GM19468 (cell line): ENCODE measurements around the gene GALNT17.
"Not testable (repeated sequence)": the region's sequence is repeated elsewhere in the genome, so short reads cannot be mapped to it uniquely, and the experiment has no call there.

Source experiments
- ATAC-seq: cut with Tn5 transposase; IDR thresholded peaks from one replicate; pipeline ENCODE4 v1.9.1; 2021; ENCODE audit warnings: mild to moderate bottlenecking, moderate library complexity, moderate number of reproducible peaks; ENCODE audit not compliant: unreplicated experiment; ENCODE audit errors: extremely low read depth

The GALNT17 gene

DNA sequence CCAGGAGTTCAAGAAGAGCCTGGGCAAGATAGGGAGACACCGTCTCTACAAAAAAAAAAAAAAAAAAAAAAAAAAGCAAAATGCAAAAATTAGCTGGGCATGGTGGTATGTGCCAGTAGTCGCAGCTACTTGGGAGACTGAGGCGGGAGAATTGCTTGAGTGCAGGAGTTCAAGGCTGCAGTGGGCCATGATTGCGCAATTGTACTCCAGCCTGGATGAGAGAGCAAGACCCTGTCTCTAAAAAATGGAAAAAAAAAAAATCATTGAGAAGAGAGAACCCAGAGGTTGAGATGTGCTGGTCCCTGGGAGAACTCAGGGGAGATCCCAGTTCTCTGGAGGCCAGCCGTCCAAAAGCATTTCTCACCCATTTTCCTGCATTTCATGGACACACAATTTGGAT is 95.2 kb downstream of the GALNT17 start:
- no peak for ATAC-seq

DNA sequence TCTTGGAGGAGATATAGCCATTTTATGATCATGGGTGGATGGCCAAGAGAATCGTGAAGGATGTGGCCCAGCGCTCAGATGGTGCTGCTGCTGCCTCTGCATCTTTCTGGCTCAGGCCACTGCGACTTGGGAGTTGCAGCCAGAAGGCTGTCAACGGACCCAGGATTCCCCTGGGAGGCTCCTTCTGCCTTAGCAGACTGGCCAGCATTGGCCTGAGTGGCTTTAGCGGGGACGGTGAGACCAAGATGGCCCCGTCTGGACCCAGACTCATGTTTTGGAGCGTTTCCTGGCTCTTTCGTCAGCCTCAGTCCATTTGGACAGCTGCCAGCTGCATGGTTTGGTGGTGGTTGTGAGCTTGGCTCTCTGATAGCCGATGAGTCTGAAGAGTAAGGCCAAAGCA is 97.2 kb downstream of the GALNT17 start:
- no peak for ATAC-seq

DNA sequence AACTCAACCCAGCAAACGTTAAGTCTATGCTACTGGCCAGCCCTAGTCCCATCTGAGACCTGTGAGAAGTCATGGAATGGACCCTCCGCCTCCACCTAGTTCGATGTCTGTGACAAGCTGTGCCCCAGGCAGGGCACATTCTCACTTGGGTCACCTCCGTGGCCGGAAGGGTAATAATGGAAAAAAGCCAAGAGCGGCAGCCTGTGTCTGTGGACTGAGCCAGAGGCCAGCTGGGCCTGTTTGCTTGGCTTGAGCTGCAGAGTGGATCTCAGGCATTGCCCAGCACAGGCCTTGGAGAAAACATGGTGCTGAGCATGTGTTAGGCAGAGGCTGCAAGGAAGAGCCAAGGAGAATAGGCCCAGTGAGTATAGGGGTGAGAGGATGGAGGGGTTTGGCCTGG is 97.8 kb downstream of the GALNT17 start:
- ATAC-seq: no peak

DNA sequence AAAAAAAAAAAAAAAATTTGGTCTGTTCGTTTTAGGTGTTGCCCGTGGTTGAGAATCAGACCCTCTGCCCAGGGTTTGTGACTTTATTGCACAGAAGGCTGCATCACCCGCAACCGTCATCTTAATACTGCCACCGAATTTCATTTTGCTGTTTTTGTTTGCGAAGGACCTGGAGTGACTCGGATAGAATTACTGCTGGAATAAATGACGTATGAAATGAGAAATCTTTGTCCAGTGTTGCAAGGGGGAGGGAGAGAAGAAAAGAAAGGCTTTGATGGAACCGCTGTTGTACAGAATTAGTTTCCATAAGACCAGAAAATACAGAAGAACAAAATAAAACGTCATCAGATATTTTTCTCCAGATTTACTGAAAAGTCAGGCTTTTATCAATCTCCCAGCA is 103.3 kb downstream of the GALNT17 start:
- ATAC-seq: no peak

DNA sequence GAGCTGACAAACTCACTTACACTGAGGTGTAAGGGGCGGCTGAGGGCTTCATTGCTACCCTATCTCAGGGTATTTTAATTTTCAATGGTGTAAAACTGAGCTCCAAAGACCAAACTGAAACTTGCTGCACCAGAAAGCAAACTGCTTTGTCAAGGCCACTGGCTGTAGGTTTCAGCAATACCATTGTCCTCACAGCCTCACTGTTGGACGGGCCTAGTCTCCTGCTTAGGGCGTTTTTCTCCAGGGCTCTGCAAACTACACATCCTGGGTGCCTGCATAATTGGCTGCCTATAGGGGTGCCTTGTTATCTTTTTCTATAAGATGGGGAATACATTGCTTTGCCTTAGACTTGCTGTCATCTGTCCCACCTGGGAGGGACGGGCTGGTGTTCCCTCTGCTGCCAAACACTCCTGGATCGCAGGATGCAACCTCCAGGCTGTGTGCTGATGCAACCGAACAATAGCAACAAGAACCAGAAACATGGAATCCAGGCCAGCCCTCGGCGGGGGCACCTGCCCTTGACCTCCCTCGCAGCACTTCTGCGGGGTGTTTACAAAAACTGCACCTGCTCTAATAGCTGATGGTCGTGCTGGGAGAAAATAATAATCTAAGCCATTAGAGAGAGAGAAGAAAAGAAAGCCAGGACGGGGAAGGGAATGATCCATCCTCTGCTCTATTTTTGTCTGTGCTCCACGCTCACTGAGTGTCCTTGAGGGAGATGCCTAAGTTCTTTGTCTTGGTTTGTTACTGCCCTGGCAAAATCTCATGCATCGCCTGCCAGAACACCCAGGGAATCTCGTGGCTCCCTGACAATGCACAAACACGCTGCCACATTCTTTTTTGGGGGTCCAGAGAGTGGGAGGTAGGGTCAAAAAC is 104.5 kb downstream of the GALNT17 start:
- ATAC-seq: no peak

DNA sequence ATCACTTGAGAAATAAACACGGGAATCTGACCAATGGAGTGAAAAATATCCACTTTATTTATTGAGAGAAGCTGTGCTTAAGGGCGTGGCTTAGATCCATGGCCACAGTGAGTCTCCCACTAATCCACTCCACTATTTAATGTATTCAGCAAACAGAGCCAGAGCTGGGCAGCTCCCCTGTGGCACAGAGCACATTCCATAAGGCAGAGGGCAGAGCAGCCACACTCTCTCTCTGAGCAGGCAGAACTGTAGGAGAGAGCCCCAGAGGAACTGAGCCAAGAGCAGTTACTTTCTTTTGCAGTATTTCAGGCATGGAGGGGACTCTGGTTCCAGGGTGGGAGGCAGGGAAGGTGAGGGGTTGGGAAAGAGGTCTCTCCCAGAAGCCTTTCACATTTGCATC is 106.0 kb downstream of the GALNT17 start:
- ATAC-seq: no peak

DNA sequence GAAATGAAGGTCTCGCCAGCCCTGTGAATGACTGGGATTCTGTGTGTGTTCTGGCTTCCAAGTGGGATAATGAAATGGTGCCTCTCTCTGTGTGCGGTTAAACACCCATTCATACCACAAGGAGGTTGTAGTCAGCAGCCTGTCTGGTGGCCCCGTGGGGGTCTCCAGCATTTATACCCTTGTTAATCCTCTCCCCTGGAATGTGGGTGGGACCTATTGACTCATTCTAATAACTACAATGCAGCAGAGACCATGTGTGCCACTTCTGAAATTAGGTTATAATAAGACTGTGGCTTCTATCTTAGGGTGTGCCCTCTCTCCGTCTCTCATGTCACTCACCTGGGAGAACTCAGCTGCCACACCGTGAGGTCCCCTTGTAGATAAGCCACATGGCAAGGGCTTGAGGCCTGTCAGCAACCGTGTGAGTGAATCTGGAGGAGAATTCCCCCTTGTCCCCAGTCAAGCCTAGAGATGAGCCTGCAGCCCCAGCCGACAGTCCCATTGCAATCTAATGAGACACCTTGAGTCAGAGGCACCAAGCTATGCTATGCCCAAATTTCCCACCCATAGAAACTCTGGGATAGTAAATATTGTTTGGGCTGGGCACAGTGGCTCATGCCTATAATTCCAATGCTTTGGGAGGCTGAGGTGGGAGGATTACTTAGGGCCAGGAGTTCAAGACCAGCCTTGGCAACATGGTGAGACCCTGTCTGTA is 106.8 kb downstream of the GALNT17 start:
- no peak for ATAC-seq

DNA sequence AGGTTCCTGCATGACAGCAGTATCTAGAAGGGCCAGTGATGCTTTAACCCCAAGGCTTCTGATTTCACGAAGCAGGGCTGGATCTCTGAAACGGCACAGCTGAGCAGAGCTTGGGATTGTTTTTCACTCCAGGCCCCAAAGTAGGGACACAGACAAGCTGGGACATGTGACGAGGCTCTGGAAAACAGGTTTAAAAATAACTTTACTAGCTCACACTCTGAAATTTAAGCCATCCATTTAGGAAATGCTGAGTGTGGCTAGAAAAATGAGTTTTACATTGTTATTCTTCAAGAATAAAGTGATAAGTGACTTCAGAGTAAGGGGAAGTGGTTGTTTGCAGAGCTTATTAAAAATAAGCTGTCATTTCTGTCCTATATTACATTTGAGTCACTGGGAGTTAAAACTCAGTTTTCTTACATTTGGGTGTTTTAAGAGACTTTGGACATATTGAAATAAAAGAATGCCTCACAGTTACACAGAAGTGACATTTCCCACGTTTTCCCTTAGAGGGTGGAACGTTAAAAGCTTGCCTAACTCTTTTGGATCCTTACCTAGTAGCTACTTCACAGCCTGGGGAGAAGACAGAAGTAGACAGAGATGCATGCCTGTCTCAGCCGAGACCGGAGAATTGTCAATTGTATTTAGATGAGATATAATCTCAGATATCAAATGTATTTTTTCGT is 107.8 kb downstream of the GALNT17 start:
- no peak for ATAC-seq

DNA sequence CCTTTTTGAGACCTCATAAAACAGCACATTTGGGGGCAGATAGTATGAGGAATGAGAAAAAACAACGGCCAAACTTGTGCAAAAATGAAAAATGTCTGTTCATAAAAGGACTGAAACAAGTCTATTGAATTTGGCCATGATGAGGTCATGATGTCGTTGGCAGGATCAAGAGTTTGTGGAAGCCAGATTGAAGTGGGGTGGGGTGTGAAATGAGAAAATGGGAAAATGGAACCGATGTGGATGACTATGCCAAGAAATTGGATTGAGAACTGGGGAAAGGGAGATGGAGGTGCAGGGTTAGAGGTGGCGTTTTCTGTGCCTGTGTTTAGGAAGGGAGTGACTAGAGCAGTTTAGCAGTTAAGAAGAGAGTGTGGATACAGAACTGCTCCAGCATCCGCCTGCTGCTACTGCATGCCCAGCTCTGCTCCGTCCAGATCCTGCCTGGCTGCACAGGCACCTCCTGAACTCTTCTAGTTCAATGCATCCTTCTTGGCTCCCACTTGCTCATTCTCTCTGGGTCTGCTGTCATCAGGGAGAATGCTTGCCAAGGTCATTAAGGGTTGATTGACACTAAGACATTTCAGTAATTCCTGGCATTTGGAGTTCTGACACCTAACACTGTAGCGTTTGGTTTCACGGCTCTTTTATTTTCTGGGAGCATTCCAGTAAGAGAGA is 111.9 kb downstream of the GALNT17 start:
- no peak for ATAC-seq

DNA sequence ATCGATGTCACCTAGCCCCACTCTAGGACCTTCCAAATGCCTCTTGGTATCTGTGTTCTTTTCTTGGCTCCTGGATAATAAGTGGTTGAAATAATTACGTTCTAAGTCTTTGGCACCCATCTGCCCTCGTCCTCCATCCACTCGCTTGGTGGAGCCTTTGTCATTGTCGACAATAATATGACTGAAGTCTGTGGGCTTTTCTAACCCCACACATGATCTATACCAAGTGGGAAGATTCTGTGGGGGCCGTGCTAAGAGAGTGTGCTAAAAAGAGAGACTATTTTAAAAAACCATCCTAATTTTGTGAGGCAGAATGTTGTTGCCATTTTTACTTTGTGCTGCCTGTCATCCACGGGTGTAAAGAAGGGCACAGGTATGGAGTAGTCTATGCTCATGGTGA is 113.1 kb downstream of the GALNT17 start:
- no peak for ATAC-seq

DNA sequence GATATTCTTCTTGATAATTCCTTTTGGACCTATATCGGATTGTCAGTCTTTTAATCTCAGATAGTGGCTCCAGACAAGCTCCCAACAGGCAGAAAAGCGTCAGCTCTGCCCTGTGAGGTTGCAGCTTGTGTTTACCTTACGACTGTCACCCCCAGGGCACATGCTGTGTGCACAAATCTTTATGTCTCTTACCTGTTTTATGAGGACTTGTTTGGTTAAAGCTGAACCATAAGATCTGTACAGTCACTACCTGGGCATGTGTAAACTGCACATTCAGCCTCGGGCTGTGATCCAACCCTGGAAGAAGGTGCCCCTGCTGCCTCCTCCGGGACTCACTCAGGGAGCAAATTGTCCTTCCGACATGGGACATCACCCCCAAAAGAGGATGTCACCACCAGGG is 119.8 kb downstream of the GALNT17 start:
- ATAC-seq: no peak

DNA sequence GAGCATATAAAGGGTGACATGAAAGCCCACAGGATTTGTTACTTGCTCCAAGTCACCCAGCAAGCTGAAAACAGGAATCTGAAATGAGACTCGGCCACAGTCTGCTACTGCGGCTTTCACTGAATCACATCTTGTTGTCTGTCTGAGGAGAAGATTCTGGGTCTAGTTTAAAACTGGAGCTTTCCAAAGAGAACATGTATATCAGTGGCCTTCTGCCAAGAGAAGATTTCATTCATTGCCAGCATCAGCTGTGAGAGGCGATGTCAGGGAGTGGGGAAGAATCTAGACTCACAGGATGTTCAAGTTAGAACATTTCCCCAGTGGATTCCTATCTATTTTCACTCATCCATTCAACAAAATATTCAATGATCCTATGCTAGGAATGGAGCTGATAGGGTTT is 122.8 kb downstream of the GALNT17 start:
- ATAC-seq: no peak

DNA sequence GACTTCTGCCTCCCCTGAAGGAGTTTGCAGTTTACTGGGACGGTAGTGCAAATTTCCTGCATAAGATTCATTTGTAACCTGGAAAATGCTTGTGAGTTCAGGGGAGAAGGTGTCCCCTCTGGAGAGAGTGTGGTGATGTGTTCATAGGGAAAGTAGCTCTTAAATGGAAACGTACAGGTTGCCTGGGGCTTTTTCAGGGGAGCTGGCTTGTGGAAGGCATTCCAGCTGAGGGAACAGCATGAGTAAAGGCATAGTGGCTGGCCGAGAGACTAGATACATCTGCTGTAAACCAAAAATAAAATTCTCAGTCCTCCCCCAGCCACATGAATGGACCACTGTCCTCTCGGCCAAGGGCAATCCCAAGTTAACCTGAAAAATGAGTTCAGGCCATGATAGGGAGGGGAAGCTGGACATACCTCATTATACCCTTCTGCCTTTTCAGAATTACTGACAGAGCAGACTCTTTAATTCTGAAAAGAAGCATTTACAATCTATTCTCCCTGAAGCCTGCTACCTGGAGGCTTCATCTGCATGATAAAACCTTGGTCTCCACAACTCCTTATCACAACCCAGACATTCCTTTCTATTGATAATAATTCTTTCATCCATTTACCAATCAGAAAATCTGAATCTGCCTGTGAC is 123.7 kb downstream of the GALNT17 start:
- no peak for ATAC-seq

DNA sequence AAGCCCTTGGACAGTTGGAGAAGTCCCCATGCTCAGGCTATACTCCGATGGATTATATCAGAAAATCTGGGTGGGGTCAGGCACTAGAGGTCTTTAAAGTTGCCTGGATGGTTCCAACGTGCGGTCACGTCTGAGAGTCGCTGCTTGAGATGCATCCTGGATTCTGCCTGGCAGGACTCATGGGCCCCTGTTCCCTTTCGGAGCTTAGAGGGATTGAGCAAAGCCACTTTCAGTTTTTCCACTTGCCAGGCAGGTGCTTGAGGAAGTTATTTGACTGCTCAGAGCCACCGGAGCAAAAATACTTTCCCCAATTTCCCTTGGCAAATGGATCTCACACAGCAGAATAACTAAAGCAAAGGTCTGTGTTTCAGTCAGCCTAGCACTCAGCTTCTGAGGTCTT is 129.1 kb downstream of the GALNT17 start:
- ATAC-seq: no peak

DNA sequence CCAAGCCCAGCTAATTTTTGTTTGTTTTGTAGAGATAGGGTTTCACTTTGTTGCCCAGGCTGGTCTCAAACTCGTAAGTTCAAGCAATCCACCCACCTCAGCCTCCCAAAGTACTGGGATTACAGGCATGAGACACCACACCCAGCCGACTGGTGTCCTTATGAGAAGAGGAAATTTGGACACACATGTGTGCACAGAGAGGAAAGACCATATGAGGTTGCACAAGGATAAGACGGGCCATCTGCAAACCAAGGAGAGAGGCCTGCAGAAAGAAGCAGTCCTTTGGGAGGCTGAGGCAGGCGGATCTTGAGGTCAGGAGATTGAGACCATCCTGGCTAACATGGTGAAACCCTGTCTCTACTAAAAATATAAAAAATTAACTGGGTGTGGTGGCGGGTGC is 130.9 kb downstream of the GALNT17 start:
- not testable (repeated sequence) for ATAC-seq

DNA sequence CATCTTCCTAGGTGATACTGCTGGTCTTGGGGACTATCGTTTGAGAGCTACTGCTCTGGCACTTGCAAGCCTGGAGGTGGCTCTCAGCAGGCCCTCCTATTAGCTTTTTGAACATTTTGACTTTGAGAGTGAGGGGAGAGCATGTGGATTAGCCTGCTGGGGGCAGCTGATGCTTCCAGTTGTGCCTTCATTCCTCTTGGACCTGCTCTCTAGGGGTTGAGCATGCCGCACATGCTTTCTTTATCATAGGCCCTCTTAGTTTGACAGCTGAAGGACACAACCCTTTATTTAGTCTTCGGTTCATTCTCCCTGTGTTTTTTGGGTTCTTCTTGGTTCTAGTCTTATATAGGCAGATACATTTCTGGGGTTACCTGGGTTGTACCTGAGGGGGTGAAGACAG is 132.1 kb downstream of the GALNT17 start:
- ATAC-seq: no peak

DNA sequence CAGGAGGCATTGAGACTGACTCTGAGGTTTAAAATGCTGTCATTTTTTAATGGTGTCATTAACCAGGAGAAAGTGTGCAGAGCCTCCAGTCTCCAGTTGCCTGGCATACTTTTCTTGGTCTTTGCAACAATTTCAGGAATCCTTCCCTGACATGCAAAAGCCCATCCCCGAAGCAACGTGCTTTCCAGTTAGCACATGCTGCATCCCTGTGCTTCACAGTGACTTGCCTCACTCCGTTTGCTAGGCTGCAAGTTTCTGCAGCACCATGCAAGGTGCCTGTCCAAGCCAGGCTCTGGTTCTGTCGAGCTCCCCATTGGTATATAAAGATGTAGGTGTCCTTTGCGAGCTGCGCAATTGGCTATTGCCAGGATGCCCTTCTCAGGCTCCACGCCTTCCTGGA is 135.0 kb downstream of the GALNT17 start:
- ATAC-seq: no peak

DNA sequence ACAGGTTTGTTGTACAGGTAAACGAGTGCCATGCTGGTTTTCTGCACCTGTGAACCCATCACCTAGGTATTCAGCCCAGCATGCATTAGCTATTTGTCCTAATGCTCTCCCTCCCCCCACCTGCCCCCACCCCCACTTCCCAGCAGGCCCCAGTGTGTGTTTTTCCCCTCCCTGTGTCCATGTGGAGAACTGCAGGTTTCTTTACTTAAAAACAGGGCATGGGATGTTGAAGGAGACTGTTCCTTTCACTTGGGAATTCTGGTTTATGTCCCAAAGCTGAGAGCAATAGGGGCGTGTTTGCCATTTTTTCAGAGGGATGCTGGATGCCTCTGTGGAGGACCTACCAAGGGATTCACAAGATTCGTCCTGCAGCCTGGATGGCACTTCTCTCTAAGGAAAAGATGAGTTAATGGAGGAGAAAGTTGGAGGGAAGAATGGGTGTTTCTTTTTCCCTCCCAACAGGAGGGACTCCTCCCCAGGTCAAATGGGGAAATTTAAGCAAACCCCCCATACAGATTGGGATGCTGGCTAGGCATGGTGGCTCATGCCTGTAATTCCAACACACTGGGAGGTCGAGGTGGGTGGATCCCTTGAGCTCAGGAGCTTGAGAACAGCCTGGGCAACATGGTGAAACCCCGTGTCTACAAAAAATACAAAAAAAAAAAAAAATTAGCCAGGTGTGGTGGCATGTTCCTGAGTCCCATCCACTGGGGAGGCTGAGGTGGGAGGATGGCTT is 136.0 kb downstream of the GALNT17 start:
- ATAC-seq: no peak

DNA sequence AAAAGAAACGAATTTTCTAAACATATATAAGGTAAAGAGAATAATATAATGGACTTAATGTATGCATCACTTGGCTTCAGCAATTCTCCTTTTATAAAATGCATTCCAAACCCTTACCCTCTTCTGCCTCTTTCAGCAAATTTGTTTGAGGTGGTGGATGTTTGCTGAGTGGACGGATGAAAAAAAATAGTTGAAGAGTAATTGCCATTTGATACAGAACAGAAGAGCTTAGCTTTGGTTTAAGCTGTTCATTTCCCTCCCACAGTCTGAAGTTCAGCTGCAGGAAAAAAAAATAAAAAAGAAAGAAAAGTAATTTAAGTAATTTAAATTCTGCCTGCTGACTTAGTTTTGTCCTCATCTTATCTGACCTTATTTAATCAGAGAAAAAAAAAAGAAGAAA is 138.6 kb downstream of the GALNT17 start:
- ATAC-seq: no peak
